Transverse colon (tissue), 3 donors: ENCODE data around the gene TPSG1.

Experiments
- POLR2A ChIP-seq: fragments of 450-650 bp; IDR thresholded peaks from one replicate; pipeline ENCODE4 v1.6.1; 2016; ENCODE audit warnings: antibody characterized with exemption, mild to moderate bottlenecking, moderate library complexity
- TF ChIP-seq, protein P1 (sequence below), 5 experiments: fragments of 200-600 bp in 3 of 5; fragments of 450-650 bp in 2 of 5; sonication (generic) in 3 of 5; IDR thresholded peaks; 1 replicate in 2 of 5; 2 replicates in 3 of 5; pipeline ENCODE4 v1.5.1; 2016 to 2017; ENCODE audit warnings: antibody characterized with exemption in 5 of 5, inconsistent platforms in 3 of 5, mild to moderate bottlenecking in 2 of 5, moderate library complexity in 1 of 5

DNA sequence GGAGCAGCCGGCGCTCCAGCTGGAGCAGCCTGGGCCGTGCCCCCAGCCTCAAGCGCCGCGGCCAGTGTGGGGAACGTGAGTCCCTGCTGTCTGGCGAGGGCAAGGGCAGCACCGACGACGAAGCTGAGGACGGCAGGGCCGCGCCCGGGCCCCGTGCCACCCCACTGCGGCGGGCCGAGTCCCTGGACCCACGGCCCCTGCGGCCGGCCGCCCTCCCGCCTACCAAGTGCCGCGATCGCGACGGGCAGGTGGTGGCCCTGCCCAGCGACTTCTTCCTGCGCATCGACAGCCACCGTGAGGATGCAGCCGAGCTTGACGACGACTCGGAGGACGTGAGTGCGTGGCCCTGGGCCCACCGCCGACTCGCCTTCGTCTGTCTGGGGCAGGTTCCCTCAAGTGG, 16.0 kb downstream of the TPSG1 start:
- TF ChIP-seq, protein P1, sequence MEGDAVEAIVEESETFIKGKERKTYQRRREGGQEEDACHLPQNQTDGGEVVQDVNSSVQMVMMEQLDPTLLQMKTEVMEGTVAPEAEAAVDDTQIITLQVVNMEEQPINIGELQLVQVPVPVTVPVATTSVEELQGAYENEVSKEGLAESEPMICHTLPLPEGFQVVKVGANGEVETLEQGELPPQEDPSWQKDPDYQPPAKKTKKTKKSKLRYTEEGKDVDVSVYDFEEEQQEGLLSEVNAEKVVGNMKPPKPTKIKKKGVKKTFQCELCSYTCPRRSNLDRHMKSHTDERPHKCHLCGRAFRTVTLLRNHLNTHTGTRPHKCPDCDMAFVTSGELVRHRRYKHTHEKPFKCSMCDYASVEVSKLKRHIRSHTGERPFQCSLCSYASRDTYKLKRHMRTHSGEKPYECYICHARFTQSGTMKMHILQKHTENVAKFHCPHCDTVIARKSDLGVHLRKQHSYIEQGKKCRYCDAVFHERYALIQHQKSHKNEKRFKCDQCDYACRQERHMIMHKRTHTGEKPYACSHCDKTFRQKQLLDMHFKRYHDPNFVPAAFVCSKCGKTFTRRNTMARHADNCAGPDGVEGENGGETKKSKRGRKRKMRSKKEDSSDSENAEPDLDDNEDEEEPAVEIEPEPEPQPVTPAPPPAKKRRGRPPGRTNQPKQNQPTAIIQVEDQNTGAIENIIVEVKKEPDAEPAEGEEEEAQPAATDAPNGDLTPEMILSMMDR (IDR thresholded peaks at IDR 0.05) = no peak
- no peak for TF ChIP-seq POLR2A
